SK-N-SH (cell line): ENCODE results near the gene AGBL1. TPM values are rescaled to one million over a fixed set of nuclear protein-coding genes. Genes with fewer than 3 reads are reported as not detected.

Experiments
- CTCF ChIA-PET: fragments of 300-600, 350-600 bp; formaldehyde crosslinking; extraction: SDS; loops from one replicate; lab custom pipeline; 2021; lab: Yijun Ruan, JAX
- POLR2A ChIA-PET: fragments of 350-600 bp; sonication (Branson Sonifier 250); formaldehyde crosslinking; extraction: SDS; loops from one replicate; lab custom pipeline; 2020; ENCODE audit warnings: antibody characterized with exemption, inconsistent platforms; lab: Yijun Ruan, JAX
- DNase-seq: peaks from one replicate; pipeline ENCODE4 v3.0.0; 2012
- H2AFZ ChIP-seq: fragments of 200-600 bp; sonication (generic); 2 replicates; pipeline ENCODE4 v1.8.1; 2016; ENCODE audit warnings: antibody characterized with exemption, mild to moderate bottlenecking, low read depth
- H3F3A ChIP-seq: fragments of 200-600 bp; sonication (generic); replicated peaks from 2 replicates; pipeline ENCODE3; 2016; ENCODE audit warnings: antibody characterized with exemption, mild to moderate bottlenecking; ENCODE audit not compliant: insufficient read depth
- H3K27ac ChIP-seq, 2 experiments: fragments of 200-500 bp in 1 of 2; fragments of 200-600 bp in 1 of 2; sonication (Bioruptor generic) in 1 of 2; sonication (generic), shearing (Covaris generic) in 1 of 2; 2 replicates each; pipeline versions ENCODE4 v1.5.1 to v1.6.1; 2014 to 2016; ENCODE audit warnings: low read depth in 2 of 2, inconsistent platforms in 1 of 2, low read length in 1 of 2, mild to moderate bottlenecking in 1 of 2, mixed read lengths in 1 of 2
- H3K27me3 ChIP-seq: fragments of 200-600 bp; sonication (generic), shearing (Covaris generic); 2 replicates; pipeline ENCODE4 v1.6.1; 2016; ENCODE audit warnings: mixed run types; ENCODE audit not compliant: insufficient read depth
- H3K36me3 ChIP-seq, 2 experiments: fragments of 200-500 bp in 1 of 2; fragments of 200-600 bp in 1 of 2; sonication (Bioruptor generic) in 1 of 2; sonication (generic) in 1 of 2; replicated peaks in 1 of 2; 2 replicates each; pipeline versions ENCODE3 to v1.5.1; 2014 to 2016; ENCODE audit warnings: low read length in 1 of 2, mild to moderate bottlenecking in 1 of 2; ENCODE audit not compliant: insufficient read depth in 2 of 2, control insufficient read depth in 1 of 2
- H3K4me1 ChIP-seq, 2 experiments: fragments of 200-500 bp in 1 of 2; fragments of 200-600 bp in 1 of 2; sonication (Bioruptor generic) in 1 of 2; sonication (generic), shearing (Covaris generic) in 1 of 2; 2 replicates each; pipeline versions ENCODE4 v1.5.1 to v1.6.1; 2014 to 2016; ENCODE audit warnings: low read depth in 1 of 2, low read length in 1 of 2, mixed run types in 1 of 2; ENCODE audit not compliant: insufficient read depth in 2 of 2, control insufficient read depth in 1 of 2
- H3K4me2 ChIP-seq: fragments of 200-600 bp; sonication (generic), shearing (Covaris generic); 2 replicates; pipeline ENCODE4 v1.6.1; 2017; ENCODE audit warnings: mixed run types
- H3K4me3 ChIP-seq, 2 experiments: fragments of 200-500 bp in 1 of 2; fragments of 200-600 bp in 1 of 2; sonication (Bioruptor generic) in 1 of 2; sonication (generic), shearing (Covaris generic) in 1 of 2; 2 replicates each; pipeline versions ENCODE4 v1.5.1 to v1.8.1; 2014 to 2016; ENCODE audit warnings: low read depth in 2 of 2, inconsistent platforms in 1 of 2, low read length in 1 of 2, mild to moderate bottlenecking in 1 of 2, mixed read lengths in 1 of 2, moderate library complexity in 1 of 2
- H3K79me2 ChIP-seq: fragments of 200-600 bp; sonication (generic); 2 replicates; pipeline ENCODE4 v1.8.1; 2017; ENCODE audit warnings: mild to moderate bottlenecking; ENCODE audit not compliant: insufficient read depth
- H3K9ac ChIP-seq: fragments of 200-600 bp; sonication (generic); 2 replicates; pipeline ENCODE4 v1.6.1; 2017; ENCODE audit warnings: mixed run types
- H3K9me2 ChIP-seq: fragments of 200-600 bp; sonication (generic); 2 replicates; pipeline ENCODE4 v1.6.1; 2017; ENCODE audit warnings: mixed run types
- H3K9me3 ChIP-seq: fragments of 200-600 bp; sonication (generic); 2 replicates; pipeline ENCODE4 v1.6.1; 2017; ENCODE audit warnings: mixed run types, mild to moderate bottlenecking, moderate library complexity
- H4K20me1 ChIP-seq: fragments of 200-600 bp; sonication (generic); 2 replicates; pipeline ENCODE4 v1.6.1; 2017; ENCODE audit warnings: mild to moderate bottlenecking, mixed run types; ENCODE audit not compliant: insufficient read depth
- EP300 ChIP-seq, 2 experiments: IDR thresholded peaks; 2 replicates each; pipeline versions ENCODE4 v1.4.0 to v1.6.1; 2012; ENCODE audit warnings: borderline replicate concordance in 1 of 2, low read depth in 1 of 2, low read length in 1 of 2
- IRF3 ChIP-seq: fragments of 150-350 bp; IDR thresholded peaks from 2 replicates; pipeline ENCODE4 v1.6.1; 2016; ENCODE audit warnings: mild to moderate bottlenecking, low read depth, low read length
- JUND ChIP-seq: IDR thresholded peaks from 2 replicates; pipeline ENCODE4 v1.4.0; 2012
- NRF1 ChIP-seq: IDR thresholded peaks from 2 replicates; pipeline ENCODE4 v1.6.1; 2012; ENCODE audit warnings: low read depth, mild to moderate bottlenecking, low read length
- POLR2AphosphoS5 ChIP-seq: IDR thresholded peaks from 2 replicates; pipeline ENCODE4 v1.6.1; 2012; ENCODE audit warnings: low read depth, low read length
- RAD21 ChIP-seq: IDR thresholded peaks from 2 replicates; pipeline ENCODE4 v1.6.1; 2012; ENCODE audit warnings: mild to moderate bottlenecking, low read length
- SMC3 ChIP-seq: IDR thresholded peaks from 2 replicates; pipeline ENCODE4 v1.6.1; 2012; ENCODE audit warnings: low read depth, low read length, improper control_type of control experiment
- TAF1 ChIP-seq: IDR thresholded peaks from 2 replicates; pipeline ENCODE4 v1.6.1; 2012; ENCODE audit warnings: low read depth, mild to moderate bottlenecking, low read length, moderate library complexity, borderline replicate concordance
- TEAD4 ChIP-seq: IDR thresholded peaks from 2 replicates; pipeline ENCODE4 v1.4.0; 2012; ENCODE audit warnings: mild to moderate bottlenecking, borderline replicate concordance; ENCODE audit not compliant: insufficient read depth
- WGBS: methylation state at CpG from one replicate; pipeline ENCODE4 v1.1.6; 2017; ENCODE audit warnings: low lambda C conversion rate; 5-methylcytosine and 5-hydroxymethylcytosine counted together
- polyA plus RNA-seq, 3 experiments: library from polyadenylated mRNA; depleted of rRNA; stranded (reverse); fragments of >200 nt; gene quantifications; 2 replicates each; pipeline ENCODE4 v1.2.3, GENCODE V29; 2012
- TF ChIP-seq, protein P1 (sequence below): fragments of 200-600 bp; sonication (generic); IDR thresholded peaks from 2 replicates; pipeline ENCODE4 v1.6.1; 2017; ENCODE audit warnings: antibody characterized with exemption, mild to moderate bottlenecking, moderate library complexity
- TF ChIP-seq, protein P2 (sequence below): IDR thresholded peaks from 2 replicates; pipeline ENCODE4 v1.4.0; 2012; ENCODE audit warnings: low read depth, borderline replicate concordance
- TF ChIP-seq, protein P3 (sequence below): IDR thresholded peaks from 2 replicates; pipeline ENCODE4 v1.4.0; 2012; ENCODE audit warnings: low read depth, borderline replicate concordance

Gene AGBL1
- polyA plus RNA-seq, 1 of the 3 experiments (the other 2 are of a cell fraction), result not detected

GRCh38 chr15:86076468-86076867, 3.2 kb upstream of the AGBL1 start:
- no peak overlapping the region for H3K27ac ChIP-seq
- ChIA-PET CTCF (interaction anchor here (0.6 kb wide), 1 partner anchor 1506 kb away, joined by 3 read pairs; no protein-coding TSS in a partner anchor), POLR2A (no interaction called here)
- H3K4me2 ChIP-seq, result no peak overlapping the region
- no peaks in the 10 kb centered on the region for H3K9me2 ChIP-seq
- H3K9ac ChIP-seq, result no peak overlapping the region
- H3K79me2 ChIP-seq, result no peaks in the 10 kb centered on the region
- no peak for TF ChIP-seq POLR2AphosphoS5
- H3K36me3 ChIP-seq, result no peaks in the 10 kb centered on the region
- no peaks in the 10 kb centered on the region for H3K9me3 ChIP-seq
- H3F3A ChIP-seq, result no peaks in the 10 kb centered on the region
- DNase-seq, result no peak
- no peak overlapping the region for H2AFZ ChIP-seq
- 32% methylated on average over 3 of the region's 3 CpGs for WGBS
- no peaks in the 10 kb centered on the region; a peak in 2 of 4 replicates for H3K4me1 ChIP-seq
- H3K4me3 ChIP-seq, result no peak overlapping the region
- H4K20me1 ChIP-seq, result no peaks in the 10 kb centered on the region
- no peaks in the 10 kb centered on the region for H3K27me3 ChIP-seq

DNA sequence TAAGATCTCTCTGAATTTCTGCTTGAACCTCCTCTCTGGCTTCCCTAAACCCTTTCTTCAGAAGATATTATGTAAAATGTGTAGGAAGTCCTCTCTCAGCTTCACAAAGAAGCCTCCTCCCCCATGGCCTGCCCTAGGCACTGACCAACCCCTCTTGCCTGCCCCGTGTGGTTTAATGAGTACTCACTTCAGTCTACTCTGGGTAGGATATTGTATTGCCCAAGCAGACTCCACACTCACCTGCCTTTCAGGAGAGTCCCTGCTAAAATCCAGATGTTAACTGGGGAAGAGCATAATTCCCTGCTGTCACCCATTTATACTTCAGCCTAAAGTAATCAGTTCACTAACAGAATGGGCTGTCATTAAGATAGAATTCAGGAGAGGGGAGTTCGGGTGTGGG, 2.6 kb upstream of the AGBL1 start:
- TF ChIP-seq NRF1, result no peak
- CTCF ChIA-PET, result no interaction called here

DNA sequence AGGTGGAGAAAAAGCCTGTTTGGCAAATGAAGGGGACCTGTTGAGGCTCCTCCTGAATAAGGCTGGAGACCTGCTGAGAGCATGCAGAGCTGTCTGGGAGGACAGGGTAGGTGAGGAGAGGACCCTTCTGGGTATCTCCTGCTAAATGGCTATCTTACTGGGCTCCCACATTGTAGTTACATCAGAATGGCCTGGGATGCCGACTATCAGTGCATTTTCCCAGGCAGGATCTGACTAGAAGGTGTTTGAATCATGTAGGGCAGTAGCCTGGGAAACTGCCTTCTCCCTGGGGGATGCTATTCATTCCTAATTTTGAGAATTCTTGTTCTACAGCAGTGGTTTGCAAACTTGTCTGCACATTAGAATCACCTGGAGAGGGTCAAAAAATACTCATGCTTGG, 631 bp downstream of the AGBL1 start:
- ChIA-PET POLR2A (no interaction called here), CTCF (no interaction called here)
- TF ChIP-seq NRF1 (no peak), TEAD4 (no peak), RAD21 (no peak), IRF3 (no peak), JUND (no peak), SMC3 (no peak), TAF1 (no peak), EP300 (IDR thresholded peaks at IDR 0.05; ENCODE audit: borderline replicate concordance in 1 of 2, low read depth in 1 of 2, low read length in 1 of 2) (no peak)
- TF ChIP-seq, protein P1, sequence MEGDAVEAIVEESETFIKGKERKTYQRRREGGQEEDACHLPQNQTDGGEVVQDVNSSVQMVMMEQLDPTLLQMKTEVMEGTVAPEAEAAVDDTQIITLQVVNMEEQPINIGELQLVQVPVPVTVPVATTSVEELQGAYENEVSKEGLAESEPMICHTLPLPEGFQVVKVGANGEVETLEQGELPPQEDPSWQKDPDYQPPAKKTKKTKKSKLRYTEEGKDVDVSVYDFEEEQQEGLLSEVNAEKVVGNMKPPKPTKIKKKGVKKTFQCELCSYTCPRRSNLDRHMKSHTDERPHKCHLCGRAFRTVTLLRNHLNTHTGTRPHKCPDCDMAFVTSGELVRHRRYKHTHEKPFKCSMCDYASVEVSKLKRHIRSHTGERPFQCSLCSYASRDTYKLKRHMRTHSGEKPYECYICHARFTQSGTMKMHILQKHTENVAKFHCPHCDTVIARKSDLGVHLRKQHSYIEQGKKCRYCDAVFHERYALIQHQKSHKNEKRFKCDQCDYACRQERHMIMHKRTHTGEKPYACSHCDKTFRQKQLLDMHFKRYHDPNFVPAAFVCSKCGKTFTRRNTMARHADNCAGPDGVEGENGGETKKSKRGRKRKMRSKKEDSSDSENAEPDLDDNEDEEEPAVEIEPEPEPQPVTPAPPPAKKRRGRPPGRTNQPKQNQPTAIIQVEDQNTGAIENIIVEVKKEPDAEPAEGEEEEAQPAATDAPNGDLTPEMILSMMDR, result no peak
- TF ChIP-seq, protein P2, sequence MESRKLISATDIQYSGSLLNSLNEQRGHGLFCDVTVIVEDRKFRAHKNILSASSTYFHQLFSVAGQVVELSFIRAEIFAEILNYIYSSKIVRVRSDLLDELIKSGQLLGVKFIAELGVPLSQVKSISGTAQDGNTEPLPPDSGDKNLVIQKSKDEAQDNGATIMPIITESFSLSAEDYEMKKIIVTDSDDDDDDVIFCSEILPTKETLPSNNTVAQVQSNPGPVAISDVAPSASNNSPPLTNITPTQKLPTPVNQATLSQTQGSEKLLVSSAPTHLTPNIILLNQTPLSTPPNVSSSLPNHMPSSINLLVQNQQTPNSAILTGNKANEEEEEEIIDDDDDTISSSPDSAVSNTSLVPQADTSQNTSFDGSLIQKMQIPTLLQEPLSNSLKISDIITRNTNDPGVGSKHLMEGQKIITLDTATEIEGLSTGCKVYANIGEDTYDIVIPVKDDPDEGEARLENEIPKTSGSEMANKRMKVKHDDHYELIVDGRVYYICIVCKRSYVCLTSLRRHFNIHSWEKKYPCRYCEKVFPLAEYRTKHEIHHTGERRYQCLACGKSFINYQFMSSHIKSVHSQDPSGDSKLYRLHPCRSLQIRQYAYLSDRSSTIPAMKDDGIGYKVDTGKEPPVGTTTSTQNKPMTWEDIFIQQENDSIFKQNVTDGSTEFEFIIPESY, result no peak
- TF ChIP-seq, protein P3, sequence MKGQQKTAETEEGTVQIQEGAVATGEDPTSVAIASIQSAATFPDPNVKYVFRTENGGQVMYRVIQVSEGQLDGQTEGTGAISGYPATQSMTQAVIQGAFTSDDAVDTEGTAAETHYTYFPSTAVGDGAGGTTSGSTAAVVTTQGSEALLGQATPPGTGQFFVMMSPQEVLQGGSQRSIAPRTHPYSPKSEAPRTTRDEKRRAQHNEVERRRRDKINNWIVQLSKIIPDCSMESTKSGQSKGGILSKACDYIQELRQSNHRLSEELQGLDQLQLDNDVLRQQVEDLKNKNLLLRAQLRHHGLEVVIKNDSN, result no peak
- H3K9me2 ChIP-seq, result no peaks in the 10 kb centered on the region
- no peak overlapping the region for H2AFZ ChIP-seq
- no peaks in the 10 kb centered on the region for H3F3A ChIP-seq
- DNase-seq, result no peak
- H3K4me3 ChIP-seq, result no peak overlapping the region
- no peaks in the 10 kb centered on the region for H3K79me2 ChIP-seq
- H3K9me3 ChIP-seq, result no peaks in the 10 kb centered on the region
- no peaks in the 10 kb centered on the region for H3K36me3 ChIP-seq
- 29% methylated on average over 1 of the region's 1 CpG for WGBS
- no peak overlapping the region for H3K4me2 ChIP-seq
- no peaks in the 10 kb centered on the region; the same call in 1 of the 2 replicates for H3K27me3 ChIP-seq
- H3K4me1 ChIP-seq, result peaks cover 0 to 15% of the 10 kb centered on the region in 2 experiments; a peak in 2 of 4 replicates
- H4K20me1 ChIP-seq, result no peaks in the 10 kb centered on the region
- H3K27ac ChIP-seq, result no peak overlapping the region
- no peak overlapping the region for H3K9ac ChIP-seq

More for the DNA sequence above, 2.6 kb upstream of the AGBL1 start:
- H3K36me3 ChIP-seq, result no peaks in the 10 kb centered on the region
- POLR2A ChIA-PET, result no interaction called here
- H3K4me3 ChIP-seq, result no peak overlapping the region
- H3K27me3 ChIP-seq, result no peaks in the 10 kb centered on the region
- no peaks in the 10 kb centered on the region for H3K9me2 ChIP-seq
- H3K27ac ChIP-seq, result no peak overlapping the region
- peaks cover 0 to 5% of the 10 kb centered on the region in 2 experiments; a peak in 2 of 4 replicates for H3K4me1 ChIP-seq
- H2AFZ ChIP-seq, result no peak overlapping the region
- no peaks in the 10 kb centered on the region for H4K20me1 ChIP-seq
- 43% methylated on average over 2 of the region's 2 CpGs for WGBS
- no peak overlapping the region for H3K9ac ChIP-seq
- H3F3A ChIP-seq, result no peaks in the 10 kb centered on the region
- no peak overlapping the region for H3K4me2 ChIP-seq
- DNase-seq, result no peak
- no peaks in the 10 kb centered on the region for H3K79me2 ChIP-seq
- no peaks in the 10 kb centered on the region for H3K9me3 ChIP-seq
